Measurements from ENCODE around the gene BANF2.

DNA sequence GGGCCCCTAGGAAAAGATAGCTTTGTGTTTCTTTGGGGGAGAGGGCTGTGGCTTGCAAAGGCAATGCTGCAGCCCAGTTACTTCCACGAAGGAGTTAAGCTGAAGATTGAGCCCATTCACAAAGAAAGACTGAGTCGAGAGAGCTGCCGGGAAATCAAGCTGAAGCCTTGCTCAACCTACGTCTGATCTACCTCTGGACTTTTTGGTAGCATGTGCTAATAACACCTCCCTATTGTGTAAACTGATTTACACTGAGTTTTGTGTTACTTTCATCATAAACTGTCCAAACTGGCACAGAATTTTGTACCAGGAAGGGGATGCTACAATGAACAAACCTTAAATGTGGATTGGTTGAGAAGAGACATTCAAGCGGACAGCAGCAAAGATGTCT is 23.5 kb downstream of the BANF2 start:
- no peak for TF ChIP-seq POLR2A (IDR thresholded peaks at IDR 0.05)
- TF ChIP-seq, protein P1, sequence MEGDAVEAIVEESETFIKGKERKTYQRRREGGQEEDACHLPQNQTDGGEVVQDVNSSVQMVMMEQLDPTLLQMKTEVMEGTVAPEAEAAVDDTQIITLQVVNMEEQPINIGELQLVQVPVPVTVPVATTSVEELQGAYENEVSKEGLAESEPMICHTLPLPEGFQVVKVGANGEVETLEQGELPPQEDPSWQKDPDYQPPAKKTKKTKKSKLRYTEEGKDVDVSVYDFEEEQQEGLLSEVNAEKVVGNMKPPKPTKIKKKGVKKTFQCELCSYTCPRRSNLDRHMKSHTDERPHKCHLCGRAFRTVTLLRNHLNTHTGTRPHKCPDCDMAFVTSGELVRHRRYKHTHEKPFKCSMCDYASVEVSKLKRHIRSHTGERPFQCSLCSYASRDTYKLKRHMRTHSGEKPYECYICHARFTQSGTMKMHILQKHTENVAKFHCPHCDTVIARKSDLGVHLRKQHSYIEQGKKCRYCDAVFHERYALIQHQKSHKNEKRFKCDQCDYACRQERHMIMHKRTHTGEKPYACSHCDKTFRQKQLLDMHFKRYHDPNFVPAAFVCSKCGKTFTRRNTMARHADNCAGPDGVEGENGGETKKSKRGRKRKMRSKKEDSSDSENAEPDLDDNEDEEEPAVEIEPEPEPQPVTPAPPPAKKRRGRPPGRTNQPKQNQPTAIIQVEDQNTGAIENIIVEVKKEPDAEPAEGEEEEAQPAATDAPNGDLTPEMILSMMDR (IDR thresholded peaks at IDR 0.05), result no peak

Data from heart left ventricle (tissue), 13 donors.